OCI-M2 (cell line): Measurements from ENCODE around the gene TENM4.
"Not testable (repeated sequence)": the region's sequence is repeated elsewhere in the genome, so short reads cannot be mapped to it uniquely, and the experiment has no call there.

Experiments
- DNase-seq: peaks from one replicate; lab custom pipeline; 2025; ENCODE audit not compliant: unreplicated experiment; lab: John Stamatoyannopoulos, UW

Gene TENM4

DNA sequence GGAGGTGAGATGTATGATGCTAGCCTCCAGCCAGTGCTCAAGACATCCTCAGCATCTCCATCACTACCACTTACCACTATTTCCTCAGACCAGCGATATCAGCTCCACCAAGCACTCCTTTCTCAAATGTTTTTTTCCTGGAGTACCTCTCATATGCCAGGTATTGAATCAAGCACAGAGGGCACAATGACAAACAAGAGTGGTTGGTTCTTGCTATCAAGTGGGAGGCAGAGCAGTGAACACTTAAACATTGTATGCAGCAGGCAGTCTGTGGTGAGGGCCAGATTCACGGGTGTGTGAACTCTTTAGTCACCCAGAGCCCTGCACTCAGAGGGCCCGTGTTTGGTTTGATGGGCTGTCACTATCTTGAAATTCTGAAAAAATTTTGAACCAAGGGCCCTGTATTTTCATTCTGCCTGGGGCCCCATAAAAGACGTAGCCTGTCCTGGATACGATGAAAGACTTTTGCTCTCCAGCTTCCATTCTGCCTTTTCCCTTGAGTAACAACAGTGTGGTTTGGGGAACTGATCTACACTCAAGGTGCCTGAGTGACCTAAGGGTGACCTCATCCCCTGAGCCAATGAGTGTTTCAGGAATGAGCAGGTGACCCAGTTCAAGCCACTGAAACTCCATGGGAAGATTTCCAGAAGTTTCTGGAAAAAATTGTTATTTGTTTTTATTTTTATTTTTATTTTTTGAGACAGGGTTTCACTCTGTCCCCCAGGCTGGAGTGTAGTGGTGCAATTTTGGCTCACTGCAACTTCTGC, 517.8 kb downstream of the TENM4 start:
- DNase-seq: no peak

DNA sequence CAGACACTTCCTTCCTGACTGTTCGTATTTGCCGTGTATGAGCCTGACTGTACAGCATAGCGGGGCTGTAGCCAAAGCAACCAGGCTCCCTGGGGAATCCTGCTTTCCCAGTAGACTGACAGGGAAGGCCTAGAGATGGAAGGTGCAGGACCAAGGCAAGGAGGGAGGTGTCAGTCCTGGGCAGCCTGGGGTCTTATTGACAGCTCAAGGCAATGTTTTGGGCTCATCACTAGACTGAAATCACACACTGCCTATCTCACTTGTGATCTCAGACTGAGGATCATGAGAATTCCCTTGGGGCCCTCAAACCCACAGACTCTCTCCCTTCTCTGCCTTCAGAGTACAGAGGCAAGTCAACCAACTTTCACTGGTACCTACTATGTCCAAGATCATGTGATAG, 519.3 kb downstream of the TENM4 start:
- no peak for DNase-seq

DNA sequence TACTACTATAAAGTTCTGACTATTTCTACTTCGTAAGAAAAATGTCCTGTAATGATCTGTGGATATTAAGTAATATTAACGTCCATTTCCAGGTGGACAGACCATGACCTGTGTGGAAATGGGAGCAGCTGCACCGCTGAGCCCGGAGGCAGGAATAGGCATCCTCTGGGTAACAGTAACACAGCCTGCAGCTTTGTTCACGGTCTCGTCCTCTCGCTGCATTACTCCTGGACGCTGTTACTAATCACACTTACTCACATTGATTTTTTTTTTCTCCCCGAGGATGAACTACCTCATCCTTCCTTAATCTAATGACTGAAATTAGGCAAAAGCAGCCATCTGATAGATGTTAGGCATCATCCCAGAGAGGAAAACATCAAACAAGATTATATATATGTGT, 520.5 kb downstream of the TENM4 start:
- DNase-seq: no peak

DNA sequence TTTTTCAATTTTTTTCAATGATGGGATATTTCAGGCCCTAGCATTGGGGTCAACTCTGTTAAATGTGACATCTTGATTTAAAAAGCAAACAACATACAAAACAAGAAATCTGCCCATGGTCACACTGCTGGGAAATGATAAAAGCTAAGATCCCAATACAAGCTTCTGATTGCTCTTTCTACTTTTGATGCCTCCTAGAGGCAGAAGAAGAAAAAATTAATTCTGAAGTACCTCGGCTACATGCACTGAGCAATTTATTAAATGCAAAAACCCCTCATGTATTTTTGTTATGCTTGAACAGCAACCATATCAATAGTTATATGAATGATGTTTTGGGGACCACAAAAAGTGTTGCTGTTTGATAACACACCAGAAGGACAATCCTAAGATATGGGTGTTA, 524.1 kb downstream of the TENM4 start:
- DNase-seq: no peak

DNA sequence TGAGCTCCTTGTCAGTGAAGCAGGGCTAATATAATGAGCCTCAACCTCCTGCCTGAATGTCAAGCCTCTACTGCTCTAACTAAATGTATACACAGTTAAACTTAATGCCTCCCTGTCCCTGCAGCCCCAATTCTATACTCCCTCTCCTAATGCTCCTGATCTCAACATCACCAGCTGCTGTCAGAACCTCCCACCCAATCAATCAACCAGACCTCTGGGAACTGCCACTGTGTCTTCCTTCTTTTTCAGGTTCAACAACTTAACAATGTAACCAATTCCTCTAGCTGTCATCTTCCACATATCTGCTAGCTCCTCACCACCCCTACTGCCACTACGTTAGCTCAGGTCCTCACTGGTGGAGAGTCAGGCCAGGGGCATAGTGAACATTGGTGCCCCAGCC, 526.3 kb downstream of the TENM4 start:
- no peak for DNase-seq

DNA sequence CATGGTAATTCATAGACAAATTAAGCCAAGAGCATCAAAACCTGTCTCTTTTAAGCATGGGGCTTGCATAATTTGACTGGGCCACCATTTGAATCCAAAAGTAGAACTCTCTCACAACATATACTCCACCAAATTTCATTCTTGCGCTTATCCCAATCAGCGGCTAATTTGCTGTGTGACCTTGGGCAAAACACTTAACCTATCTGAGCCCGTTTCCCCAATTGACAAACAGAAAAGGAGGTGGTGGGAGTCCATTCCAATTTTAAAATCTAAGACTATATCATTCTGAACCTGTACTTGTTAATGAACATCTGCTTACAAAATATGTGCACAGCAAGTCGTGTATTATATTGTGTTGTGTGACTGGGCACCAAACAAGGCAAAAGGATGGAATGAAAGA, 528.1 kb downstream of the TENM4 start:
- DNase-seq: no peak

DNA sequence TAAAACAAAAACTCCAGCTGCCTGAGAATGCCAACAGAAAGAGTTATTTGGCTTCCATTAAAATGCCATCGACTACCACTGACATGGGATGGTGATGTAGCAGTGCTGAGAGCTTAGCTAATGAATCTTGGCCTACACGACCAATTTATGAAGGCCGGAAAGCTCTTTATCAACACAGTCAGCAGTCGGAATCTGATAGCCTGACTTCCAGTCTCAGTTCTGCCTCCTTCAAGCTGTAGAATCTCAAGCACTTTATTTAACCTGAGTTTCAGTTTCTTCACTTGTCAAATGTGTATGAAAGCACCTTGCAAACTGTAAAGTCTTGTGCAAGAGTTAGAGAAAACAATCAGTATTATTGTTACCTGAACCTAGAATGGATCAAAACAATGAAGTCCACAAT, 530.5 kb downstream of the TENM4 start:
- DNase-seq: no peak

DNA sequence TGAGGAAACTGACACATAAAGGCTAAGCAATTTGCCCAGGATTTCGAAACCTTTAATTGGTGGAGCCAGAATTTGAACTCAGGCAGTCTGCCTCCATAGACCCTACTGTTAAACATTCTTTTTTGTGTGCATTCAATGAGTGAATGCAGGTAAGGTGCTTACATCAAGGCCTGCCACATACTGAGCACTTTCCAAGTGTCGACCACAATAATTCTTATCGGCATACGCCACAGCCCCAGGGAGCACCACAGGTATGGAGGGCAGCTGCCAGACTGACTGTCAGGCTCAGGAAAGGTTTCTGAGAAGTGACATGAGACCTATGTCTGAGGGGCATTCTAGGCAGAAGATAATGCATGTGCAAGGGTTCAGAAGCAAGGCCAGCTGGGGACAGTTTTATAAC, 531.4 kb downstream of the TENM4 start:
- DNase-seq: no peak

DNA sequence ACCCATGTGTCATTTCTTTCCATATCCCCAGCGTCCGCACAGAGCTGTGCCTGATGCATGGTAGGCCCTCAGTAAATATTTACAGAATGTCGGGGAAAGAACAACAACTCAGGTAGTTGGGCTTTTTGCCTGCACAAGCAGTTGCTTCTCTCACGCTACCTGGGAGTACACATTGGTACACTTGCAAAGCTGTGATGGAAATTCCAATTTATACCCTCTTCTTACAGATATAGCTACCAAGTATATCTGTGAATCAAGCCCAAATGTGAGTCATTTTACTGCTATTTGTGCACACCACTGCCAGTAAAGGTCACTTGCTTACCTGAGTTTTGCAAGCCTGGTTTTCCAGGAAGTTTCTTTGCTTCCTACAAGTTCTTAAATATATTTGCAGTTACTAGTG, 533.2 kb downstream of the TENM4 start:
- DNase-seq: no peak

GRCh38 chr11:78906566-78906965, 534.3 kb downstream of the TENM4 start:
- DNase-seq: no peak

DNA sequence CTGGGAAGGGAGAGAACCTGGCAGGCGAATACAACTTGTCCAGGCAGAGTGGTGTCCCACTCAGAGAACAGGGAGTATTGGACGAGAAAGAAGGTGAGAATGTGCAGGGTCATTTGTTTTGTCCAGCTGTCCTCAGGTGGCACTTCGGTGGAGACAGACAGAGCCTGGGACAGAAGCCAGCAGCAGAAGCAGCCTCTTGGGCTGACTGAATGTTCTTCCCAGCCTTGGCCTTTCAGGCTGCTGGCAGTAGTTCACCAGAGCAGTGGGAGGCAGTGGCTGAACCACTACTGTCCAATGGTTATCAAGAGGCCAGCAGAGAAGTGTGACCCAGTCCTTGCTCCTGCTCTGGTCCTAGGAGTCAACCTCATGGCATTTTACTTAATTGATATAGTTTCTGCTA, 535.1 kb downstream of the TENM4 start:
- no peak for DNase-seq

DNA sequence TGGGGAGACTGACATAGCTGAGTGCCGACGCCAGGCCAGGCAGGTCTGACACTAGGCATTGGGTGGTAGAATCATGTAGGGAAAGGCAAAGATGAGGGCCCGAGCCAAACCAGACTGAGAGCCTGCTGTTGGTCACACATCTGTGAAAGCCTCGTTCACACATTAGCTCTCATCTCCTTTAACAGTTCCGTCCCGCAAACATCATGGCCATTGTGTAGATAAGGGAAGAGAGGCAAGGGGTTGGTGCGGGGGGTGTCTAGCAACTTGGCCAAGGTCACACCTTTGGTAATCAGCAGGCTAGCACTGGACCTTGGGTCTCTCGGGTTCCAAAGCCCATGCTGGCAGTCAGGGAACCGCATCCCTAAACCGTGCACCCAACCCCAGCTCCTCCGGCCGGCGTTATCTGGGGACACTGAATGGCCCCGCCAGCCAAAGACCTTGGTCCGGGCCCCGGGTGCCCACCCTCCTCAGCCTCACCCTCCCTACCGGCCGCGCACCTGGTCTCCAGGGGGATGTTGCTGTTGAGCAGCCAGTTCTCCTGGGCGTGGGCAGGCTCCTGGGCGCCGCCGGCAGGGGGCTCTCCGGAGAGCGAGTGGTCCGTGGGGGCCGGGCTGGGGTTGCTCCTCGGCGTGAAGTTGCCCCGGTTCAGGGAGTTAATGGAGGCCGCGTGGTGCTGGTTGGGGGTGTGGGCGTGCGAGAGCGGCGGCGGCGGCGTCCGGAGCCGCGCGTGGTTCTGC, 537.9 kb downstream of the TENM4 start:
- no peak for DNase-seq

- DNase-seq: no peak
These were observed 539.0 kb downstream of the TENM4 start for GRCh38 chr11:78901831-78902230.

- DNase-seq: no peak
These were observed 542.5 kb downstream of the TENM4 start for GRCh38 chr11:78898266-78898775.

DNA sequence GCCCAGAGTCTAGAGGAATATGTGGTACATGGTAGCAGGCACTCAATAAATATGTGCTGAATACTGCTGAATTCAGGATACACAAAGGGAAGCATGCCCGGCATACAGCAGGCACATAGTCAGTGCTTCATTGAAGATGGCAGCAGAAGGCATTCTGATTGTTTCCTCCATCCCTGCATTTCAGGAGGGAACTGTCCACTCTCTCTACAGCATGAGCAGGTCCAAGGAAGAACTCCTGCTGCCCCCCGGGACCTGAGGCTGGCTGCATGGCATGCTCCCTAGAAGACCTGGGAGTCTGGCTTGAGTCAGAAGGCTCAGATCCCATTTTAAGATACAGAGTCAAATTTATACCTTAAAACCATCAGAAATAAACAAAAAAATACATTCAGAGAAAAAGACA, 546.8 kb downstream of the TENM4 start:
- DNase-seq: no peak

- no peak for DNase-seq
These were observed 551.1 kb downstream of the TENM4 start for GRCh38 chr11:78889698-78890097.

DNA sequence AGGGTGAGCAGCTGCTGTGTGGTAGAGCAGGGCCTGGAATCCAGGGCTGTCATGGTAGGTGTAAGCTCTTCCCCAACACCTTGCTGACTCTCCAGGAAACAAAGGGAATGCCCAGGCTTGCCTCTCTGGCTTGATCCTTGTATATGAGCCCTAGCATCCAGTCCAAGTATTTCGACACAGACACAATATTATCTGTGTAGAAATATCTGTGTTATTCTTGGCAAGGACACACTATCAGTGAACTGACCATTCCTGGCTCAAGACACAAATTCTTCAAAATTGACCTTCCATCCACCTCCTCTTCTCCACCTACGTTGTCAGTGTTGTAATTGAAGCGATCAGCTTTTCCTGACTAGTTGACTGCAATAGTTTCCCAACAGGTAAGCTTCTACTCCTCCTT, 554.2 kb downstream of the TENM4 start:
- no peak for DNase-seq

- DNase-seq: no peak
These were observed 556.1 kb downstream of the TENM4 start for GRCh38 chr11:78884761-78885160.

DNA sequence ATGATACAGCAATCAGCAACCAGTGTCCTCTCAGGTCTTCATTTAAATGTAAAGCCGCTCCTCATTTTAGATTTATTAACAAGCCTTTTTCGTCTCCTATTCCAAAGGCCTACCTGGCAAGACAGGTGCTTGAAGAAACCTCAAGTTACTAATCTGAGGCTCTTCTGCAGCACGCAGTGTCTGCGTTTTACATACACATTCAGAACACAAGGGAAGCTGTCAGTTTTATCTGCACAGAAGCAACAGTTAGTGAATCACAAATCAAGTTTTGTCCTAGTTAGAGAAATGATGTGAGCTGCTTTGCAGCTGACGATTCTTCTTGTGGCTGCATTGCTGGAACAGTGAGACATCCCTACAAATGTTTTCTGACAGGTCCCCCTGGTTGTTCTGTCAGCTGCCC, 557.3 kb downstream of the TENM4 start:
- no peak for DNase-seq

DNA sequence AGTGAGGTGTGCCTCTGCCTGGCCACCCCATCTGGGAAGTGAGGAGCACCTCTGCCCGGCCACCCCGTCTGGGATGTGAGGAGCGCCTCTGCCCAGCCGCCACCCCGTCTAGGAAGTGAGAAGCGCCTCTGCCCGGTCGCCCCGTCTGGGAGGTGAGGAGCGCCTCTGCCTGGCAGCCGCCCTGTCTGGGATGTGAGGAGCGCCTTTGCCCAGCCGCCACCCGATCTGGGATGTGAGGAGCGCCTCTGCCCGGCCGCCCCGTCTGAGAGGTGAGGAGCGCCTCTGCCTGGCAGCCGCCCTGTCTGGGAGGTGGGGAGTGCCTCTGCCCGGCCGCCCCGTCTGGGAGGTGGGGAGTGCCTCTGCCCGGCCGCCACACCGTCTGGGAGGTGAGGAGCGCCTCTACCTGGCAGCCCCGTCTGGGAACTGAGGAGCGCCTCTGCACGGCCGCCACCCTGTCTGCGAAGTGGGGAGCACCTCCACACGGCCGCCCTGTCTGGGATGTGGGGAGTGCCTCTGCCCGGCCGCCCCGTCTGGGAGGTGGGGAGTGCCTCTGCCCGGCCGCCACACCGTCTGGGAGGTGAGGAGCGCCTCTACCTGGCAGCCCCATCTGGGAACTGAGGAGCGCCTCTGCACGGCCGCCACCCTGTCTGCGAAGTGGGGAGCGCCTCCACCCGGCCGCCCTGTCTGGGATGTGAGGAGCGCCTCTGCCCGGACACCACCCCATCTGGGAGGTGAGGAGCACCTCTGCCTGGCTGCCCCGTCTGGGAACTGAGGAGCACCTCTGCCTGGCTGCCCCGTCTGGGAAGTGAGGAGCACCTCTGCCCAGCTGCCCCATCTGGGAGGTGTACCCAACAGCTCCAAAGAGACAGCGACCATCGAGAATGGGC, 561.5 kb downstream of the TENM4 start:
- not testable (repeated sequence) for DNase-seq

GRCh38 chr11:78878631-78879030, 562.2 kb downstream of the TENM4 start:
- no peak for DNase-seq
